ENCODE measurements around the gene FUT2. TPM values are rescaled to one million over a fixed set of nuclear protein-coding genes. Genes with fewer than 3 reads are reported as not detected.
A peak's percentile ranks its signal among the peaks of the same experiment; 100 is the strongest.

Gene FUT2
- total RNA-seq, 2 experiments from 2014 or later, result not detected

- ChIA-PET CTCF (interaction anchor here (0.6 to 3.1 kb wide), 17 partner anchors 8 to 298 kb away, joined by 3 to 18 read pairs (median 5); partner anchors contain the start of genes CA11 and RASIP1), POLR2A (interaction anchor here (0.9 to 1.4 kb wide), 2 partner anchors 21 to 51 kb away, joined by 3 read pairs; partner anchors contain the start of gene FUT2)
- H3K27me3 Mint-ChIP-seq, result no peaks in the 10 kb centered on the region
- DNase-seq (no peak), ATAC-seq (no peak)
- no peak overlapping the region for H3K27ac Mint-ChIP-seq
- peaks cover 2% of the 10 kb centered on the region for H3K36me3 Mint-ChIP-seq (ENCODE audit: low read depth)
- H3K4me3 Mint-ChIP-seq, result no peak overlapping the region
- intact Hi-C loops (cut with micrococcal nuclease), result no loop called here
- no peak for TF ChIP-seq CTCF (IDR thresholded peaks at IDR 0.05)
- peaks cover 4% of the 10 kb centered on the region for H3K9me3 Mint-ChIP-seq
- H3K4me1 Mint-ChIP-seq (ENCODE audit: low read depth), result peaks cover 3% of the 10 kb centered on the region
Observed at GRCh38 chr19:48674216-48674809, 21.5 kb upstream of the FUT2 start.

GRCh38 chr19:48674921-48675824 is 20.6 kb upstream of the FUT2 start:
- H3K27me3 Mint-ChIP-seq, result no peaks in the 10 kb centered on the region
- CTCF ChIA-PET, result interaction anchor here (0.6 to 3.1 kb wide), 29 partner anchors 8 to 297 kb away, joined by 3 to 18 read pairs (median 4); partner anchors contain the start of genes CA11 and RASIP1
- intact Hi-C loops (cut with micrococcal nuclease), result no loop called here
- no peak overlapping the region for H3K27ac Mint-ChIP-seq
- no peaks in the 10 kb centered on the region for H3K9me3 Mint-ChIP-seq
- ATAC-seq (peak; percentile 99), DNase-seq (peak; percentile 85)
- TF ChIP-seq CTCF (IDR thresholded peaks at IDR 0.05), result peak; percentile 75
- H3K36me3 Mint-ChIP-seq (ENCODE audit: low read depth), result no peaks in the 10 kb centered on the region
- no peak overlapping the region for H3K4me3 Mint-ChIP-seq
- H3K4me1 Mint-ChIP-seq (ENCODE audit: low read depth), result peaks cover 3% of the 10 kb centered on the region
- POLR2A ChIA-PET, result interaction anchor here (0.6 to 0.9 kb wide), 2 partner anchors 52 to 142 kb away, joined by 3 to 4 read pairs; no protein-coding TSS in a partner anchor

- ChIA-PET CTCF (interaction anchor here (1.0 to 3.1 kb wide), 7 partner anchors 18 to 119 kb away, joined by 3 to 18 read pairs (median 6); partner anchors contain the start of gene RASIP1), POLR2A (interaction anchor here (1.0 kb wide), 1 partner anchor 11 kb away, joined by 3 read pairs; no protein-coding TSS in a partner anchor)
- TF ChIP-seq CTCF (IDR thresholded peaks at IDR 0.05), result no peak
- ATAC-seq, result no peak
- Mint-ChIP-seq H3K4me3 (no peak overlapping the region), H3K4me1 (ENCODE audit: low read depth) (peaks cover 3% of the 10 kb centered on the region), H3K27ac (no peak overlapping the region), H3K9me3 (no peaks in the 10 kb centered on the region), H3K27me3 (no peaks in the 10 kb centered on the region), H3K36me3 (ENCODE audit: low read depth) (no peaks in the 10 kb centered on the region)
- intact Hi-C loops (cut with micrococcal nuclease), result no loop called here
- no peak for DNase-seq
Observed at GRCh38 chr19:48676487-48676886, 19.3 kb upstream of the FUT2 start.

- no peaks in the 10 kb centered on the region for H3K36me3 Mint-ChIP-seq (ENCODE audit: low read depth)
- CTCF ChIA-PET, result interaction anchor here (1.0 to 3.1 kb wide), 3 partner anchors 24 to 112 kb away, joined by 3 to 15 read pairs (median 3); no protein-coding TSS in a partner anchor
- POLR2A ChIA-PET, result interaction anchor here (1.0 kb wide), 1 partner anchor 11 kb away, joined by 3 read pairs; no protein-coding TSS in a partner anchor
- H3K4me1 Mint-ChIP-seq (ENCODE audit: low read depth), result peaks cover 3% of the 10 kb centered on the region
- H3K27me3 Mint-ChIP-seq, result no peaks in the 10 kb centered on the region
- H3K27ac Mint-ChIP-seq, result no peak overlapping the region
- intact Hi-C loops (cut with micrococcal nuclease), result no loop called here
- ATAC-seq (no peak), DNase-seq (no peak)
- no peak overlapping the region for H3K4me3 Mint-ChIP-seq
- H3K9me3 Mint-ChIP-seq, result no peaks in the 10 kb centered on the region
- TF ChIP-seq CTCF (IDR thresholded peaks at IDR 0.05), result no peak
Observed at GRCh38 chr19:48676887-48677286, 18.9 kb upstream of the FUT2 start.
